Midbrain (tissue), 1 donor: ENCODE measurements around the gene CHST1.

ENCODE experiments used
- DNase-seq: peaks from one replicate; lab custom pipeline; 2025; lab: John Stamatoyannopoulos, UW

CHST1 gene

GRCh38 chr11:45606514-45607281, 58.7 kb downstream of the CHST1 start:
- DNase-seq, result peak; percentile 14

DNA sequence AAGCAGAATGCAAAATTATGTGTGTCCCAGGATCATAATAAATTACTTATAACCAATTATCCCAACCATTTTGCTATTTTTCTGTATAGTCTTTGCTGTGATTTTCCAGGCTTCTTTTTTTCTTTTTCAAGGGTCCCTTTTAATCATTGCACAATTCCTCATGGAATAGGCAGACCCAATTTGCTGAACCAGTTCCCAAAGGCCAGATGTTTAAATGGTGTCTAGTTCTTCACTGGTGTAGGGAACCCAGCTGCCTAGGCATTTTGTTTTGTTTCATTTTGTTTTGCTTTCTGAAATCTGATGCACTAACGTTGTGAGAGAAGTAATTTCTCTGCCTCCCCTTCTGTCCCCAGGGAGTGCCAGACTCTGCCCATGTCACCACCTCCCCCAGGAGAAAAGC, 60.4 kb downstream of the CHST1 start:
- no peak for DNase-seq

GRCh38 chr11:45603946-45604682, 61.3 kb downstream of the CHST1 start:
- no peak for DNase-seq

- DNase-seq, result no peak
Measured at GRCh38 chr11:45599161-45599943, 66.1 kb downstream of the CHST1 start.
